ENCODE results near the gene SNRPB2.

The SNRPB2 gene

DNA sequence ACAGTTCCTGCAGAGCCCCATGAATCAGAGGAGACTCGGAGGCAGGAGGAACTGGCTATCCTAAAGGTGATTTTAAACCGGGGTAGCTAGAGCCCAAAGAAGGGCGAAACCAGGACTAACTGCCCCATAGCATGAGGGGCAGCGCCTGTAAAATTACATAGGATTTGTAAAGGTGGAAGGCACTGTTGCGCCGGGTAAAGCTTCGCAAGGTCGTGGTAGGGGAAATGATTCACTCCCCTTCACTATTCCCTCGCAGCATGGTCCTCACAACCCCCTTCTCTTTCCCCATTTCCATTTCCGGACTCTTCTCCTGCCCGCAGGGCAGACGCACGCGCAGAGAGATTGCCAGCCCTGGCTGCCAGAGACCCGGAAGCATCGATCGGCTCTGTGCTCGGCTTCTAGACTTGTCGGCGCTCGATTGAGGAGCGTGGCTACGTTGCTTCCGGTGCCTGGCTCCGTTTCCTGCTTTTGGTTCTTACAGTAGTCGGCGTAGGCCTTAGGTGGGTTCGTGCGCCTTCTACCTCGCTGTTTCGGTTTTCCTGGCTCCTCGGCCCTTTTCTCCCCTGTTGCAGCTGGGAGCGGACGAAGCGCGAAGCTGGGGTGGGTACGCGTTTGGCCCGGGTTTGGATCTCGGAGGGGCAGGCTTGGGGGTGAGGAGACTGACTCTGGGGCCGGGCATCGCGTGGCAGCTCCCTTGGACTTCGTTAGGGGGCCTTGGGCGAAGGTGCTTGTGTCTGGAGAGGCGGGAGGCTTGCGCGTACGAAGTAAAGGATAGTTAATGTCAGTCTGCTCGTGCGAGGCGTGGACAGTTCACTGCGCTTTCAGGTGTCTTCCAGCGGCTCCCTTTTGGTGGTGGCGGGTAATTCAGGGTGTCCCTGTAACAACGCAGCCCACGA lies at the start of gene SNRPB2:
Gene SNRPB2, plus strand, starts transcription at position 462 of the 896 bp plus-strand sequence. CDS start 1,677 bp downstream, outside the sequence.
- peak; percentile 93 for DNase-seq

DNA sequence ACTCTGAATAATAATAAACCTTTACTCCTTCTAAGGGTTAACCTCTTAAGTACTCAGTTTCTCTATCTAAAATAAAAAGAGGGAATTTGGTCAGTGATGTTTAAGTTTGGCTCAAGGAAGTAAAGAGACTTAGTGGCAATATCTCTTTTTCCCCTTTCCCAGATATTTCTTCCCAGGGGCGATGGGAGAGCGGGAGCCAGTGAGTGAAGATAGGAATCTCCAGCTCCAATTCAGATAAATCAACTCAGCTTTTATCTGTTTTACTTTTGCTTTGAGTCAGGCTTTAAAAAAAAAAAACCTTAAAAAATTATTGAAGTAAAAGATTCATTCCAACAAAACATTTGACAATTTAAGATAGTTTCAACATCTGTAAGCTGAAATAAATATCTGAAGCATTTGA lies 45.4 kb upstream of the SNRPB2 start:
- DNase-seq = no peak

DNA sequence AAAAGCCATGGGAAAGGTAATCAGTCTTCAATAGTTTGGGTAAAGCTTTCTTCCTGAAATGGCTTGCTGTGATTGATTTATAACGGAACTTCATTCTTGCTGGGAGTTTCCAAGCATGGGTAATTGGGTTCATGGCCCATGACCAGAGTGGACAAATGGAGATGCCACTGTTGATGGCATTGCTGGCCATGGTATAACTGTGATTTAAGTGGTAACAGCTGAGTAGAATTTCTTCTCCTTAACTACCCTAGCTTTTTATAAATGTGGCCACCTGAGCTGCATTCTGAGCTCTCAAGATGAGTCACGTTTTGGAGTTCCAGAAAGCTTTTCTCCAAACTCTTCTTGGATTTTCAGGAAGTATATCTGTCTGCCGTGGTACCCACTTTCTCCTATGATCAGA lies 39.9 kb upstream of the SNRPB2 start:
- DNase-seq = no peak

DNA sequence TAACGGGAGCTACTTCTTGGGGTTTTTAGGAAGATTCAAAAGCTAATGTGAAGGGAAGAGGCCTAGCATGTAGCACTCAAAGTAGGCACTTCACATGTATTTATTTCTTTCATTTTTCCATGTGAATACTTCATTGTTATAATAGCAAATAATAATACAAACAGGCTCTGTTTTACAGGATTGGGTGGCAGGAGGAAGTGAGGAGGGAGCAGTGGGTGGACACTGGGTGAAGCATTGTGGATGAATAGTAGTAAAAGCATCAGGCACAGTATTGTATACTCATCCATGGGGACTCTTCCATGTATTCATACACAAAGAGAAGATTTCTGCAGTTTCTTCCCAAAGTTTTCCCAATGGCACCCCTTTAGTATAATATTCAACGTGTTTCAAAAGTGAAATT lies 38.4 kb upstream of the SNRPB2 start:
- DNase-seq = no peak

DNA sequence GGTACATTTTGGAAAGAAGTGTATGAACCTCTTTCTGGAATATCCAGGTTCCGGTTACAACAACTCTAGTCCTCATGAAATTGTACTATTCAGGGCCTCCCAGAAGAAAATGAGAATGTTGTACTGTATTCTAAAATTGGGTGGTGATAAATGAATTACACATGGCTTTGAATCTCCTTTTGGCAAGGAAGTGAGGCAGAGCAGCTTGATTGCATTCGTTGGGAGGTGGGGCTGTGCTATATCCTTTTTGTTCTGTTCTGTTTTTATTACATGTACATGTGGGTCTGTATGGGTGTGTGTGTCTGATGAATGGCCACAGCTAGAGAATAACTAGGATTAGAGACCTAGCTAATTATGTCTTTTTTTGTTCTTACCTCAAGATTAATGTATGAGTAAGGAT lies 37.8 kb upstream of the SNRPB2 start:
- no peak for DNase-seq

DNA sequence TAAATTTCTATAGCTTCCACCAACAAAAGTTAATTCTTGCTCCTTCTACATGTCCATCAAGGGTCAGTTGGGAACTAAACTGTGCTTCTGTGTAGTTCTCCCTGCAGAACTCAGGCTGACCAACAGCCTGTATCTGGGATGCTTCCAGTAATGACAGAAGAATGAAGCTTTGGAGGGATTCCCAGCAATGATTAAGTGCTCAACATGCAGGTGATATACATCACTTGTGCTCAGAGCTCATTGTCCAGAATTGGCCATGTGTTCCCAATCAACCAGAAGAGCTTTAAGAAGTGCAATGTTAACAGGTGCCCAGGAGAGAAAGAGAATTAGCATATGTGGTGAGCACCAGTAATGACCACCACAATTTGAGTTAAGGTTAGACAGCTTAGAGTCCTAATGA lies 37.4 kb upstream of the SNRPB2 start:
- DNase-seq = no peak

DNA sequence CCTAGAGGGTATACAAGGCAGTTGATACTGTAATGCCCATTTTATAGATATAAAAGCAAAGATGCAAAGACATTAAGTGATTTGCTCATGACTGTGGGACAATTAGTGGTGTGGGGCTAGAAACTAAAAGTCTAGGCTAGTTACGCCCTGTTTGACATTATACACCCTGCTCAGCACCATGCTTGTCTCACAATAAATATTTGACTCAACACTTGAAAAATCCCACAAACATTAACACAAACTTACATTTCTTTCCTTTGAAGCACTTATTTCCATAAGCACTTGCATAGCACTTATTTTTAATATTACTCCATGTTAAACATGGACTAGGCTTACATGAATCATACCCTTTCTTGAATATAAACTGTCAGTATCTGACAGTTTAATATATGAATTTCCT lies 36.5 kb upstream of the SNRPB2 start:
- DNase-seq = no peak

DNA sequence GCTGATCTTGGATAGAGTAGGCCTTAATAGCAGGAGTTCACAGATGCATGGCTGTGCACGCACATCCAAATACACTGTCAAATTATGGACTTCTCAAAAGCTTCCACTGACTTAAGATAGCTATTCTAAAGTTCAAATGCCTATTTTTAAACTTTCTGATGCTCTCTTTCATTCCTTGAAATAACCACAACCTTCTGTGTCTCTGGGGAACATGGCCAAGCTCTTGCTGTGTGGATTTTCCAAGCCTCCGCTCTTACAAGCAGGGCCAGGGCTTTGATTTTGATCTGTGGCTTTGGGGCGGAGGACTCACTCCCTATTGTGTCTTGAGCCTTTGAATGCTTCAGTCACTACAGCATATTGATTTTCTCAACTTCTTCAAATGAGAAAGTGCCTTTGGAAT lies 35.7 kb upstream of the SNRPB2 start:
- no peak for DNase-seq

DNA sequence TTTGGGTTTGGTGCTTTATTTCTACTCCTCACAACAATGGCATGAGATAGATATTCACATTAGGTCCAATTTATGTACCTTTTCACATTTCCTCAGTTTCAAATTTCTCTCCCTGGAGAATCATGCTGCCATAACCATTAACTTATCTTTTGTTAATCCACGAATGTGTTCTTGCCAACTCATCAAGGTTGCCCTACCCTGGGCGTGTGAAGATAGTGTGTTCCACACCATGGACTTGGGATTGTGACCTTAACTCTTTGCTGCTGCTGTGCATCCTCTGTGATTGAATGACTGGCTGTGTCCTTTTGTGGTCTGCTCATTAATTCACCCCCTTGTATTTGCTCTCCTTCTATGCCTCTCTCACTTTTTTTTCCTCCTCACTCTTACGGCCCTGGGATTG lies 34.2 kb upstream of the SNRPB2 start:
- DNase-seq = no peak

DNA sequence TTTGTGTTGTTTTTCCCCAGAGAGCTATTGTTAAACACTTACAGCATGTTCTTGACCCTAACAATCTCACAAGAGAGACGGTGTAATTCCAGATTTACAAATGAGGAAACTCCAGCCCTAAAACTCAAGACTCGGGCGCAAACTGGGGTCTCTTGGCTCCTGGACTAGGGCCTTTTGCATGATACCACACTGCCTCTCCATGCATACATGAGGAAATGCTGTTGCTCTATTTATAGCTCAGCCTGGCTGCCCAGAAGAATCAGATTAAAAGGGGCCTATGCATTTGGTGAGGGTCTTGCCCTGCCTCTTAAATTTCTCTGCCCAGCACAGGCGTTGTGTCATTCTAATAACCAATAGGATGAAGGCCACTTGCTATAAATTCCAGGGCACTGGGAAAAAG lies 30.5 kb upstream of the SNRPB2 start:
- no peak for DNase-seq

DNA sequence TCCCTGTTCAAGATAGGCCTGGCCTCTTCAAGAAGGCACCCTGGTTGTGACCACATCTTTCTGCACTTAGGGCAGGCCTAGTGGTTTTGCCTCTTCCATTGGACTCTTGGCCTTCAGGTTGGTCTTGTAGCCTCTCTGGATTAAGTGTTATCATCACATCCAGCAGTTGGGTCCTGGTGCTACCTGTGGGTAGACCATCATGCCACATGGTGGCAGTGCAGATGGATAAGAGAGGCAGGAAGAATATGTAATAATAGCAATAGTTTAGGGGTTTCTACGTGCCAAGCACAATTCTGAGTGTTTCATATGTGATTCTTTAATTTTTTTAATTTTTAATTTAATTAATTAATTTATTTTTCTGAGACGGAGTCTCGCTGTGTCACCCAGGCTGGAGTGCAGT lies 28.5 kb upstream of the SNRPB2 start:
- peak; percentile 10 for DNase-seq

DNA sequence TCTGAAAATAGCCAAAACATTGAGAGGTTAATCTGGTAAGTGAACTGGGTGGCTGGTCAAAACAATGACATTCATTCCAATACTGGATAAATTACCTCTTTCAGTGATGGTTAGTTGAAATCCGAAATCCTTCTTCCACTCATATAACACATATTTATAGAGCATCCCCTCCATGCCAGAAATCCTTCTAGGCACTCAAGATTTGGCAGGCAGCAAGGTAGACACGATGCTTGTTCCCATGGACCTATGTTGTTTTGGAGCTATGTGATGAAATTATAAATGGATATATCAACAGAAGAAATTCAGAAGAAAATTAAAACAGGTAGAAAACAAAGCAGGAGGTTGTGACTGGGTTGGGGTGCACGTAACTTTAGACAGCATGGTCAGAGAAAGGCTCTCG lies 26.3 kb upstream of the SNRPB2 start:
- DNase-seq = no peak

DNA sequence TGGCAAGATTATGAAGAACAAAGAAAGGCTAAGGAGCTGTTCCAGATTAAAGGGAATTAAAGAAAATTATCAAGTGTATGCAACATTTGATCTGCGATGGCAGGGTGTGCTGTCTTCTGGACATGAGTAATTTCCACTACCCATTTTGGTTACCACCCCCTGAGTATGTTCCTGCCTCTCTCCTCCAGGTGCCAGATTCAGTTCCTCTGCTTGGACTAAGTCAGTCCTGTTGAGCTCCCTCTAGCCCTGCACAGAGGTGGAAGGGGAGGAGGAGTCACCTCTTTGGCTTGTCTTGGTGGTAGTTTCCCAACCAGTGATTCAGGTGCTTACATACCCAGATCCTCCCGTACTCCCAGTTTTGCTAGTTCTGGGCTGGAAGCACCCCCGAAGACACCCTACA lies 22.2 kb upstream of the SNRPB2 start:
- DNase-seq = no peak

DNA sequence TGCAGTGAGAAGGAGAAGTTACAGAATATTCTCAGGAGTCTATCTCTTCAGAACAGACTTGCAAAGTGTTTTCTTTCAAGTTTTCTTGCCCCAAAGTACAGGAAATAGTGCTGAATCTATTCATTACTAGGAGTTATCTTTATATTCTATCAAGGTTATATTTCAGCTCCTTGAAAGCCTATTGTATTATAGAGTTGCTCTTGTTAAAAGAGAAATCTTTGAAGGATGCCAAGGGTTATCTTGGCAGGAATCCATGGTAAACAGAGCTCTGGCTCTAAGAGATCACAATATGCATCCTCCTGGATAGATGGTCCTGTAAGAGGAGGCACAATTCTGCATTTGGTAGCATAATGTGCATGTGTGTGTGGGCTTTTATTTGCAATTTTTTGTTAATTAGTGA lies 21.2 kb upstream of the SNRPB2 start:
- peak; percentile 8 for DNase-seq

DNA sequence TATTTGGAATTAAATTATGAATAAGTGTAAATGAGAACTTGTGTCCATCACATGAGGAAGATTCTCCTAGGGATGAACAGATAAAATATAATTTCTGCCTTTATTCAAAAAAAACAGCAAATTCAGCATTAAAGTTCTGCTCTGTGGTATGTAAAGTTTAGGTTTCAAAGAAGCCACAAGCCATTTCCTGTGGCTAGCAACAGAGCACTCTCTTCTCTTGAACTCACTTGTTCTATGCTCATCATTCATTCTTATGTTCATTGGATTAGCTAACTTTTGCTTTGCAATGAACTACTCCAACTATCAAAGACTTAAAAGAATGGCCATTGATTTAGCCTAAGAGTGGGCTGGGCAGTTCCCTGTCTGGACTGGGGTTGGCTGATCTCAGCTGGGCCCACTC lies 20.8 kb upstream of the SNRPB2 start:
- DNase-seq = no peak

DNA sequence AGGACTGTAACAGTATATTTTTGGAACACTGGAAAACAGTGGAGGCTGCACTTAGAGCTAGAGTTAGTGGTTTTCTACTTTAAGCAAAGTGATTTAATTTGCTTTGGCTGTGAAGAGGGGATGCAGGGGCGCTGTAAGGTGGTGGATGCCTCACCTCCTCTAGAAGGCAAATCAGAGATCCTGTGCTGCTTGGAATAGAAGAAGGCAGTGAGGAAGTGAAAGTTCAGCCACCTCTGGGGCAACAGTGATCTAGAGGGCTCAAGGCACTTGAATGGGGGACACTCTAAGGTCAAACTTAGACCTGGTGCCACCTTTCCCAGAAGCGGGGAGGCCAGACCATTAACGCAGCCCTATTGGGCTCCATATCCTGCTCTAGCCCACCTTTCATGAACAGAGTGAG lies 19.0 kb upstream of the SNRPB2 start:
- no peak for DNase-seq

DNA sequence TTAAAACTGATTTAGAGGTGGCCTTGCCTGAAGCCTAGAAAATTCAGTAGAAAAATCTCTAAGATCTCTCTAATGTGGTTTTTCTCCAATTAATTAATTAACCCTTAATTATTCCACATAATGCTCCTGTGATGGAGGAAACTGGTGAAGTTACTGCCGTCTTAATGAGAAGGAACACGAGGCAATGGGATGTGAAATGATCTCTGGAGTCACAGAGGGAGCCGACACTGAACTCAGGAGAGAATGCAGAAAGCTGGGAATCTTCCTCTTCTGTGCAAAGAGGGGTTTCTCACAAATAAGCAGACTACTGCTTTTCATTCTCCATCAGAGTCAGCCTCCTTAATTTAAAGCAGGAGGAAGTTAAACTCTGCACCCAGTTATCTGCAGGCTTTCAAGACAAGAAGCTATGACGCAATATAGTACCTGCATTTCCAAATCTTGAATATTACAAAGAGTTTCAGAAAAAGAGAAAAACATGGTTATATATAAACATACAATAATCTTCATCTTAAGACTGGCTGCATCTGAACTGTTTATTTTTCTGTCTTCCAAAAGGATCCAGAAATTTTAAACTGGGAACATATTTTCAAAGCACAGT lies 18.1 kb upstream of the SNRPB2 start:
- no peak for DNase-seq

DNA sequence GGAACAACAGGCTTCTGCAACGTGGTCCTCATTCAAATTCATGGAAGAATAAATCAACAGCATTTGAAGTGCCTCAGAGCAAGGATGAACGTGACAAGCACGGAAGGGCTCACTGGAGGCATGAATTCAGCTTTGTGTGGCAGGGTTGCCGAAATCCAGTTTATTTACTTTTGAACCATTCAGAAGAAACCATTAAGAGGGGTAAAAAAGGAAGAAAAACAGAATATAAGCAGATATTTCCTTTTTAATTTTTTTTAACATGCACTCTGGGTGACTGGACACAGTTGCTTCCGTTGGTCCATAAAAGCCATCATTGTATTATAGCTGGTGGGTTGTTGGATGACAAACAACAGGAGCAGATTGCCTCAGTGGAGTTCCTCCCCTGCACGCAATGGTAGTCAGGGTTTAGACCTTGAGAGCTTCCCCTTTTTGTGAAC lies 17.3 kb upstream of the SNRPB2 start:
- peak; percentile 45 for DNase-seq

DNA sequence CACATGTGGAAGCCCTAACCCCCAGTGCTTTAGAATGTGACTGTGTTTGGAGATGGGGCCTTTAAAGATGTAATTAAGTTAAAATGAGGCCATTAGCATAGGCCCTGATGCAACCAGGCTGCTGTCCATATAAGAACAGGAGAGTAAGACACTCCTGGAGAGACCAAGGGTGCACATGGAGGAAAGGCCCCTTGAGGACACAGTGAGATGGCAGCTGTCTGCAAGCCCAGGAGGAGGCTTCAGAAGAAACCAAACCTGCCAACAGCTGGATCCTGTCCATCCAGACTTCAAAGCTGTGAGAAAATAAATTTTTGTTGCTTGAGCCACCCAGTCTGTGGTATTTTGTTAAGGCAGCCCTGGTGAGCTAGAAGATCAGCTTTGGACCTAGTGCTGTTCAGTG lies 16.8 kb upstream of the SNRPB2 start:
- no peak for DNase-seq

DNA sequence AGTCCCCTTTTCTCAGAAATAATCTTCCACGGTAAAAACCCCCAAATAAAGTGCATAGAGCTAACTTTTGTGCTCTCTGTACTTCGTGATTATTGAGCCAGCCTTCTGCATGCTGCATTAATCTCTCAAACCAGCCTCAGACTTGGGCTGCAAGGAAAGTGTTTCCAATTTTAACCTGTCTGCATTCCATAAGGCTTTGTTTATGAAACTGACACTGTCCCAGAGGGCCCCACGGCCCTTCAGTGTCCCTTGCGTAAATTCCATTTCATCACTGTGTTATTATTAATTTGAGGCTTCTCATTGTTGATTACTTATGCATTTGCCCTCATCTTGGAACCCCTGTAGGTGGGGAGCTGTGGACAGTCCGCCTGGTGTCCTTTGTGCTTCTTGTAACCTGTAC lies 15.6 kb upstream of the SNRPB2 start:
- no peak for DNase-seq

DNA sequence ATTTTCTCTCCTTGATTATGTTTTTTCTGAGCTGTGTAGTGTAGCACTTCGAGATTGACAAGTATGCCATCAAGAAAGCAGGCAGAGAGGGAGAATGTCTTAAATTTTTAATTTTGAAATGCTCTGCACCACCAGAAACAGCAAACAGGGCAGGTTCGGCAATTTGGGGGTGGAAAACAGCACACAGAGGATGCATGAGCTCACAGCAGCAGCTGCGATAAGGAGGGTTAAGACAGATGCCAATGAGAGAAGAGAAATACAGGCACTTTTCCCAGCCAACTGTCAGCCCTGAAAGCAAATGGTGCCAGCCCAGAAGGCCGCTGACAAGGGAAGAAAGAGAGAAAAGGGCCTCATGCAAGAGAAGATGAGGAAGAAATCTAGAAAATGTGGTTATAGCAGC lies 15.1 kb upstream of the SNRPB2 start:
- DNase-seq = no peak

DNA sequence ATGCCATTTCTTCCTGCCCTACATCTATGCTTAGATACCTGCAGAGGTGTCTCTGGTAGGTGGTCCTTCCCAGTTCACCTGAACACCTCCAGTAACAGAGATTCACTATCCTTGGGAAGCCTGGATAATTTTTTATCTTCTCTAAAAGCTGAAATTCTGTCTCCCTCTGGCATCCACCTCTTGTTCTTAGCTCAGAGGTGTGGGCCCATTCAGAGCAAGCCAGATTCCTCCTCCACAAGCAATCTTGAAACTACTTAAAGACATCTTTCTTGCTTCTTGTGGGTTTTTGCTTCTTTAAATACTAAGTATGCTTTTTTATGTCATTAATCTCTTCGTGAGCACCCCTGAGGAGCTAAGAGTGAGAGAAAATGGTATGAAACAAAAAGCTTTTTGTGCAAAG lies 10.4 kb upstream of the SNRPB2 start:
- no peak for DNase-seq

DNA sequence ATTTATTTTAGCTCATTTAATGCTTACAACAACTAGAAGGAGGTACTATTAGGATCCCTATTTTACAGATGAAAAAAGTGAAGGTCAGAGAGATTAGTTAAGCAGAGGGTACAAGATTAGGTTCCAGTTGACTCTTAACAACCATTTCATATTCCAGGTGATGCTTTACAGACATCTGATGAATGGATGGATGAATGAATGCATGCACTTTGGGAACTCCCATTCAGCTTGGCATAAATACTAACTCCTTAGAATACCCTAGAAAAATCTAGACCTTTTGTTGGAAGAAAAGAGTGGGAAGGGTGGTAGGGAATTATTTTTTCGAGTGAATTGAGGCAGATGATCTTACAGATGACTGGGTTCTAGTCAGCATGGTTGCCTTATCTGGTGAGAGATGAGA lies 746 bp upstream of the SNRPB2 start:
- DNase-seq = no peak

DNA sequence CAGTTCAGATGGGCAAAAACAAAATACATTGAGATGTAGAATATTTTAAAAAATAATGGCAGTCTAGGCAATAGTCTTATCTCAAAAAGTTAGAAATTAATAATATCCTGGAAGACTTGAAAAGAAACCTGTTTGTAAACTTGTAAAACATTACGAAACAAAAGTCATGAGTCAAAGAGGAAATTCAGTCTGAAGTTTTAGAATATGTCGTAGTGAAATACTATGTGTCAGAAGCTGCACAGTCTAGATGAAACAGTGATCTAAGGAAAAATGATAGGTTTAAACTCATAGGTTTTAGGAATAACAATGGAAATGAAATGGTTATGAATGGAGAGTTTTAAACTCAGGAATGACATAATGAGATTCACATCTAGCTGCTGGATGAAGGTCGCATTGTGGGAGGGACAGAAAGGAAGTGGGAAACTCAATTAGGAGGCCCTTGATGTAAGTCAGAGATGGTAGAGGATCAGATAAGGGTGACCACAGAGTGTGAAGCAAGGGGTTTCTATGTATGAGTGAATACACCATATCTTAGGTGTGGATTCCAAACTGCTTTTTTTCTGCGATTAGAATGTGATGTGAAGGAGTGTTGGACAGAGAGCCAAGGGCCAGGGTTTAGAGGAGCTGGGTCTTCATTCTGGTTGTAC lies 2.8 kb downstream of the SNRPB2 start:
- DNase-seq = no peak

Data from SHP77 treated with DMSO at 0.1 percent for 48 hours (cell line).